Hepatocyte (in vitro differentiated cells): ENCODE measurements around the gene KIF26B. TPM values are rescaled to one million over a fixed set of nuclear protein-coding genes. Genes with fewer than 3 reads are reported as not detected.

Source experiments
- DNase-seq: peaks from one replicate; pipeline ENCODE4 v3.0.0-alpha.2; 2016; ENCODE audit warnings: low spot score
- H2AFZ ChIP-seq: fragments of 200-600 bp; sonication (generic); 2 replicates; pipeline ENCODE4 v1.6.0; 2016; ENCODE audit warnings: antibody characterized with exemption, mild to moderate bottlenecking
- H3K27ac ChIP-seq: fragments of 200-600 bp; sonication (generic); 2 replicates; pipeline ENCODE4 v1.5.1; 2016; ENCODE audit warnings: mild to moderate bottlenecking
- H3K27me3 ChIP-seq: fragments of 200-600 bp; sonication (generic); 2 replicates; pipeline ENCODE4 v1.6.1; 2016
- H3K36me3 ChIP-seq: fragments of 200-600 bp; sonication (generic); replicated peaks from 2 replicates; pipeline ENCODE4 v1.5.1; 2016; ENCODE audit warnings: low read depth; ENCODE audit not compliant: insufficient read depth
- H3K4me1 ChIP-seq: fragments of 200-600 bp; sonication (generic); 2 replicates; pipeline ENCODE4 v1.5.1; 2016; ENCODE audit warnings: mild to moderate bottlenecking, moderate library complexity; ENCODE audit not compliant: insufficient read depth
- H3K4me2 ChIP-seq: fragments of 200-600 bp; sonication (generic); 2 replicates; pipeline ENCODE4 v1.6.0; 2016
- H3K4me3 ChIP-seq: fragments of 200-600 bp; sonication (generic); 2 replicates; pipeline ENCODE4 v1.5.1; 2016; ENCODE audit warnings: mild to moderate bottlenecking
- H3K79me2 ChIP-seq: fragments of 200-600 bp; sonication (generic); 2 replicates; pipeline ENCODE4 v1.6.0; 2017; ENCODE audit warnings: mild to moderate bottlenecking
- H3K9me2 ChIP-seq: fragments of 200-600 bp; sonication (generic); replicated peaks from 2 replicates; pipeline ENCODE4 v1.6.0; 2017; ENCODE audit warnings: mild to moderate bottlenecking; ENCODE audit not compliant: insufficient read depth
- H3K9me3 ChIP-seq: fragments of 200-600 bp; sonication (generic); 2 replicates; pipeline ENCODE4 v1.5.1; 2016; ENCODE audit warnings: low read depth, mild to moderate bottlenecking
- H4K20me1 ChIP-seq: fragments of 200-600 bp; sonication (generic); 2 replicates; pipeline ENCODE4 v1.6.0; 2016; ENCODE audit warnings: mild to moderate bottlenecking; ENCODE audit not compliant: insufficient read depth, poor library complexity, severe bottlenecking
- CTCF ChIP-seq: fragments of 200-600 bp; sonication (generic); IDR thresholded peaks from 2 replicates; pipeline ENCODE4 v1.5.1; 2016; ENCODE audit warnings: antibody characterized with exemption, mild to moderate bottlenecking; ENCODE audit not compliant: poor library complexity
- EZH2 ChIP-seq: fragments of 200-600 bp; sonication (generic); IDR thresholded peaks from 2 replicates; pipeline ENCODE4 v1.6.1; 2016; ENCODE audit warnings: antibody characterized with exemption, mild to moderate bottlenecking, borderline replicate concordance
- EZH2phosphoT487 ChIP-seq: fragments of 200-600 bp; sonication (generic); IDR thresholded peaks from one replicate; pipeline ENCODE4 v1.6.1; 2018; ENCODE audit warnings: antibody characterized with exemption, mild to moderate bottlenecking, low read depth, moderate library complexity; ENCODE audit not compliant: unreplicated experiment, severe bottlenecking
- WGBS: methylation state at CpG from one replicate; pipeline ENCODE4 v1.1.6; 2016; ENCODE audit warnings: low lambda C conversion rate; ENCODE audit errors: missing lambda C conversion rate; 5-methylcytosine and 5-hydroxymethylcytosine counted together
- polyA plus RNA-seq: library from polyadenylated mRNA; unstranded; fragments of >200 nt; fragmentation: Nextera tagmentation; extraction: Ambion mirVana; gene quantifications from 2 replicates; pipeline ENCODE4 v1.2.1, GENCODE V29; 2016
- total RNA-seq: library from RNA; depleted of rRNA; stranded (reverse); fragments of >200 nt; gene quantifications from 2 replicates; pipeline ENCODE4 v1.2.3, GENCODE V29; 2014

The KIF26B gene
- total and polyA plus RNA-seq, 2 experiments from 2014 or later = 12.7 to 21.6 TPM

- Histone ChIP-seq H3K36me3 (peaks cover 5% of the 10 kb centered on the region), H3K9me3 (no peaks in the 10 kb centered on the region), H3K27ac (no peak overlapping the region), H3K4me1 (no peaks in the 10 kb centered on the region), H2AFZ (no peak overlapping the region), H3K4me3 (no peak overlapping the region), H3K79me2 (no peaks in the 10 kb centered on the region), H4K20me1 (no peaks in the 10 kb centered on the region), H3K27me3 (no peaks in the 10 kb centered on the region), H3K9me2 (no peaks in the 10 kb centered on the region), H3K4me2 (no peak overlapping the region)
- 82% methylated on average over 12 of the region's 12 CpGs for WGBS
- no peak for TF ChIP-seq EZH2
- no peak for TF ChIP-seq CTCF
- TF ChIP-seq EZH2phosphoT487 = no peak
- no peak for DNase-seq
Measured at GRCh38 chr1:245375789-245376460, 221.1 kb downstream of the KIF26B start.

GRCh38 chr1:245377854-245378253 is 223.1 kb downstream of the KIF26B start:
- peaks cover 4% of the 10 kb centered on the region for H3K79me2 ChIP-seq
- H3K4me1 ChIP-seq = no peaks in the 10 kb centered on the region
- H3K4me2 ChIP-seq = no peak overlapping the region
- no peaks in the 10 kb centered on the region for H3K27me3 ChIP-seq
- no peak overlapping the region for H3K27ac ChIP-seq
- 60% methylated on average over 5 of the region's 5 CpGs for WGBS
- no peak for DNase-seq
- no peaks in the 10 kb centered on the region for H3K9me3 ChIP-seq
- no peak overlapping the region for H2AFZ ChIP-seq
- H3K9me2 ChIP-seq = no peaks in the 10 kb centered on the region
- no peaks in the 10 kb centered on the region for H3K36me3 ChIP-seq
- no peak overlapping the region for H3K4me3 ChIP-seq
- TF ChIP-seq EZH2phosphoT487 = no peak
- no peak for TF ChIP-seq EZH2
- no peak for TF ChIP-seq CTCF
- no peaks in the 10 kb centered on the region for H4K20me1 ChIP-seq

GRCh38 chr1:245378311-245378722 is 223.5 kb downstream of the KIF26B start:
- WGBS = 37% methylated on average over 2 of the region's 2 CpGs
- H3K9me2 ChIP-seq = no peaks in the 10 kb centered on the region
- H3K4me1 ChIP-seq = no peaks in the 10 kb centered on the region
- no peak overlapping the region for H3K4me3 ChIP-seq
- H3K79me2 ChIP-seq = peaks cover 4% of the 10 kb centered on the region
- no peaks in the 10 kb centered on the region for H3K9me3 ChIP-seq
- H2AFZ ChIP-seq = no peak overlapping the region
- no peak for TF ChIP-seq CTCF
- H4K20me1 ChIP-seq = no peaks in the 10 kb centered on the region
- no peak overlapping the region for H3K4me2 ChIP-seq
- H3K27ac ChIP-seq = no peak overlapping the region
- H3K27me3 ChIP-seq = no peaks in the 10 kb centered on the region
- no peaks in the 10 kb centered on the region for H3K36me3 ChIP-seq
- no peak for DNase-seq

- no peak for DNase-seq
- H3K27ac ChIP-seq = no peak overlapping the region
- no peaks in the 10 kb centered on the region for H3K27me3 ChIP-seq
- H3K9me3 ChIP-seq = no peaks in the 10 kb centered on the region
- TF ChIP-seq EZH2phosphoT487 (no peak), CTCF (no peak), EZH2 (no peak)
- no peak overlapping the region for H3K4me3 ChIP-seq
- 96% methylated on average over 5 of the region's 5 CpGs for WGBS
- H3K36me3 ChIP-seq = no peaks in the 10 kb centered on the region
- H2AFZ ChIP-seq = no peak overlapping the region
- peaks cover 4% of the 10 kb centered on the region for H3K4me1 ChIP-seq
- no peaks in the 10 kb centered on the region for H4K20me1 ChIP-seq
- H3K9me2 ChIP-seq = no peaks in the 10 kb centered on the region
- H3K4me2 ChIP-seq = no peak overlapping the region
- H3K79me2 ChIP-seq = peaks cover 4% of the 10 kb centered on the region
Measured at GRCh38 chr1:245378745-245379144, 224.0 kb downstream of the KIF26B start.
